K562 (cell line): ENCODE measurements around the gene IDH2. TPM values are rescaled to one million over a fixed set of nuclear protein-coding genes. Genes with fewer than 3 reads are reported as not detected.

ENCODE experiments used
- GABPB2 ChIP-seq: fragments of 250-450 bp; sonication (Bioruptor Pico); conservative IDR thresholded peaks from 2 replicates; pipeline ENCODE4 v1.5.1; 2021; ENCODE audit warnings: mild to moderate bottlenecking
- PHF8 ChIP-seq: fragments of 200-600 bp; sonication (generic); IDR thresholded peaks from 2 replicates; pipeline ENCODE4 v1.6.1; 2012; ENCODE audit warnings: mixed run types, mild to moderate bottlenecking, inconsistent platforms, low read length, moderate library complexity, borderline replicate concordance
- RFX5 ChIP-seq: IDR thresholded peaks from 2 replicates; pipeline ENCODE4 v1.6.1; 2011; ENCODE audit warnings: low read depth, mild to moderate bottlenecking, improper control_type of control experiment, low read length
- ZNF780A ChIP-seq: fragments of 250-450 bp; sonication (Bioruptor Pico); IDR thresholded peaks from 2 replicates; pipeline ENCODE4 v1.5.0; 2021; ENCODE audit warnings: mild to moderate bottlenecking
- ZSCAN32 ChIP-seq: fragments of 450-650 bp; formaldehyde crosslinking; IDR thresholded peaks from 2 replicates; pipeline ENCODE4 v1.4.0; 2020; ENCODE audit warnings: mild to moderate bottlenecking, moderate library complexity
- polyA plus RNA-seq, 8 experiments: library from polyadenylated mRNA; depleted of rRNA in 4 of 8; stranded (reverse) in 5 of 8; unstranded in 3 of 8; fragments of >200 nt; fragmentation: Nextera tagmentation in 2 of 8; fragmentation: Illumina TruSeq in 1 of 8; extraction: Ambion mirVana in 2 of 8; extraction: Trizol in 1 of 8; gene quantifications; 2 replicates each; pipeline versions ENCODE4 v1.2.1 to v1.2.3, GENCODE V29; 2011 to 2014; ENCODE audit warnings: inconsistent platforms in 1 of 8, missing spikeins in 1 of 8
- total RNA-seq, 7 experiments: library from RNA; depleted of rRNA in 6 of 7; stranded (reverse); fragments of >200 nt in 6 of 7; fragmentation: Illumina TruSeq in 2 of 7; extraction: Trizol in 2 of 7; gene quantifications; 2 replicates each; pipeline versions ENCODE4 v1.2.1 to v1.2.3, GENCODE V29; 2011 to 2021; ENCODE audit warnings: low replicate concordance in 1 of 7
- TF ChIP-seq, protein P1 (sequence below): fragments of 250-450 bp; sonication (Bioruptor Pico); IDR thresholded peaks from 2 replicates; pipeline ENCODE4 v1.4.0; 2020
- TF ChIP-seq, protein P2 (sequence below): fragments of 250-450 bp; sonication (Bioruptor Pico); IDR thresholded peaks from 2 replicates; pipeline ENCODE4 v1.5.0; 2020; ENCODE audit warnings: mild to moderate bottlenecking, borderline replicate concordance
- TF ChIP-seq, protein P3 (sequence below): sonication (generic); formaldehyde crosslinking; IDR thresholded peaks from 2 replicates; pipeline ENCODE4 v1.9.0; 2022; ENCODE audit warnings: mild to moderate bottlenecking, missing genetic modification reagents
- TF ChIP-seq, protein P4 (sequence below), 3 experiments: IDR thresholded peaks in 2 of 3; conservative IDR thresholded peaks in 1 of 3; 2 replicates each; pipeline ENCODE4 v1.5.1; 2011 to 2012; ENCODE audit warnings: low read length in 3 of 3, mild to moderate bottlenecking in 3 of 3, control low read depth in 2 of 3, improper control_type of control experiment in 1 of 3, inconsistent platforms in 1 of 3, low read depth in 1 of 3, mixed read lengths in 1 of 3, moderate library complexity in 1 of 3; ENCODE audit not compliant: insufficient read depth in 2 of 3
- TF ChIP-seq, protein P5 (sequence below): sonication (generic); formaldehyde crosslinking; IDR thresholded peaks from 2 replicates; pipeline ENCODE4 v1.5.0; 2020; ENCODE audit warnings: missing genetic modification reagents
- TF ChIP-seq, protein P6 (sequence below): fragments of 250-450 bp; sonication (Bioruptor Pico); IDR thresholded peaks from 2 replicates; pipeline ENCODE4 v1.5.0; 2021; ENCODE audit warnings: mild to moderate bottlenecking, moderate library complexity

The IDH2 gene
- total and polyA plus RNA-seq, 9 of the 15 experiments (the other 6 are each of a cell fraction or from before 2014, with no cell fraction given) = 0.70 to 99.9 (median 59.2) TPM

DNA sequence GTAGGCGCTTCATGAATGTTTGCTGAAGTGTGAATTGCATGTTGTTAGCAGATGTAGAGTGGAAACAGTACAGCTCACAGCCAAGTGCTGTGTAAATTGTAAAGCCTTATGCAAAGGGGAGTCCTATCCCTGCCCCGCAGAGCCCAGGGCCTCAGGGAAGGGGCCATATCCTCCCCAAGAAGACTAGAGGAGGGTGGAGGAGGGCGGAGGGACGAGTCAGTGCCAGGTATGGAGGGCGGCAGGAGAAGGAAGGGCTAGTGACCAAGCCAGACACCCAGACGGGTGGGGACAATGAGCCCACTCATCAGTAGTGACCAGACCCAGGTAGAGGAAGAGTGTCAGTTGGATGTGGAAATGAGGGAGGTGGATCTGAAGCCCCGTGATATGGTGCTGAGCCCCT, 56.0 kb downstream of the IDH2 start (continued):
- TF ChIP-seq, protein P1, sequence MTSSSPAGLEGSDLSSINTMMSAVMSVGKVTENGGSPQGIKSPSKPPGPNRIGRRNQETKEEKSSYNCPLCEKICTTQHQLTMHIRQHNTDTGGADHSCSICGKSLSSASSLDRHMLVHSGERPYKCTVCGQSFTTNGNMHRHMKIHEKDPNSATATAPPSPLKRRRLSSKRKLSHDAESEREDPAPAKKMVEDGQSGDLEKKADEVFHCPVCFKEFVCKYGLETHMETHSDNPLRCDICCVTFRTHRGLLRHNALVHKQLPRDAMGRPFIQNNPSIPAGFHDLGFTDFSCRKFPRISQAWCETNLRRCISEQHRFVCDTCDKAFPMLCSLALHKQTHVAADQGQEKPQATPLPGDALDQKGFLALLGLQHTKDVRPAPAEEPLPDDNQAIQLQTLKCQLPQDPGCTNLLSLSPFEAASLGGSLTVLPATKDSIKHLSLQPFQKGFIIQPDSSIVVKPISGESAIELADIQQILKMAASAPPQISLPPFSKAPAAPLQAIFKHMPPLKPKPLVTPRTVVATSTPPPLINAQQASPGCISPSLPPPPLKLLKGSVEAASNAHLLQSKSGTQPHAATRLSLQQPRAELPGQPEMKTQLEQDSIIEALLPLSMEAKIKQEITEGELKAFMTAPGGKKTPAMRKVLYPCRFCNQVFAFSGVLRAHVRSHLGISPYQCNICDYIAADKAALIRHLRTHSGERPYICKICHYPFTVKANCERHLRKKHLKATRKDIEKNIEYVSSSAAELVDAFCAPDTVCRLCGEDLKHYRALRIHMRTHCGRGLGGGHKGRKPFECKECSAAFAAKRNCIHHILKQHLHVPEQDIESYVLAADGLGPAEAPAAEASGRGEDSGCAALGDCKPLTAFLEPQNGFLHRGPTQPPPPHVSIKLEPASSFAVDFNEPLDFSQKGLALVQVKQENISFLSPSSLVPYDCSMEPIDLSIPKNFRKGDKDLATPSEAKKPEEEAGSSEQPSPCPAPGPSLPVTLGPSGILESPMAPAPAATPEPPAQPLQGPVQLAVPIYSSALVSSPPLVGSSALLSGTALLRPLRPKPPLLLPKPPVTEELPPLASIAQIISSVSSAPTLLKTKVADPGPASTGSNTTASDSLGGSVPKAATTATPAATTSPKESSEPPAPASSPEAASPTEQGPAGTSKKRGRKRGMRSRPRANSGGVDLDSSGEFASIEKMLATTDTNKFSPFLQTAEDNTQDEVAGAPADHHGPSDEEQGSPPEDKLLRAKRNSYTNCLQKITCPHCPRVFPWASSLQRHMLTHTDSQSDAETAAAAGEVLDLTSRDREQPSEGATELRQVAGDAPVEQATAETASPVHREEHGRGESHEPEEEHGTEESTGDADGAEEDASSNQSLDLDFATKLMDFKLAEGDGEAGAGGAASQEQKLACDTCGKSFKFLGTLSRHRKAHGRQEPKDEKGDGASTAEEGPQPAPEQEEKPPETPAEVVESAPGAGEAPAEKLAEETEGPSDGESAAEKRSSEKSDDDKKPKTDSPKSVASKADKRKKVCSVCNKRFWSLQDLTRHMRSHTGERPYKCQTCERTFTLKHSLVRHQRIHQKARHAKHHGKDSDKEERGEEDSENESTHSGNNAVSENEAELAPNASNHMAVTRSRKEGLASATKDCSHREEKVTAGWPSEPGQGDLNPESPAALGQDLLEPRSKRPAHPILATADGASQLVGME (CRISPR knock-in tag) = no peak
- TF ChIP-seq ZSCAN32 (CRISPR knock-in tag) (no peak), GABPB2 (CRISPR knock-in tag) (no peak), RFX5 (no peak), PHF8 (no peak), ZNF780A (CRISPR knock-in tag) (no peak)
- TF ChIP-seq, protein P2, sequence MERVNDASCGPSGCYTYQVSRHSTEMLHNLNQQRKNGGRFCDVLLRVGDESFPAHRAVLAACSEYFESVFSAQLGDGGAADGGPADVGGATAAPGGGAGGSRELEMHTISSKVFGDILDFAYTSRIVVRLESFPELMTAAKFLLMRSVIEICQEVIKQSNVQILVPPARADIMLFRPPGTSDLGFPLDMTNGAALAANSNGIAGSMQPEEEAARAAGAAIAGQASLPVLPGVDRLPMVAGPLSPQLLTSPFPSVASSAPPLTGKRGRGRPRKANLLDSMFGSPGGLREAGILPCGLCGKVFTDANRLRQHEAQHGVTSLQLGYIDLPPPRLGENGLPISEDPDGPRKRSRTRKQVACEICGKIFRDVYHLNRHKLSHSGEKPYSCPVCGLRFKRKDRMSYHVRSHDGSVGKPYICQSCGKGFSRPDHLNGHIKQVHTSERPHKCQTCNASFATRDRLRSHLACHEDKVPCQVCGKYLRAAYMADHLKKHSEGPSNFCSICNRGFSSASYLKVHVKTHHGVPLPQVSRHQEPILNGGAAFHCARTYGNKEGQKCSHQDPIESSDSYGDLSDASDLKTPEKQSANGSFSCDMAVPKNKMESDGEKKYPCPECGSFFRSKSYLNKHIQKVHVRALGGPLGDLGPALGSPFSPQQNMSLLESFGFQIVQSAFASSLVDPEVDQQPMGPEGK = no peak
- TF ChIP-seq, protein P3, sequence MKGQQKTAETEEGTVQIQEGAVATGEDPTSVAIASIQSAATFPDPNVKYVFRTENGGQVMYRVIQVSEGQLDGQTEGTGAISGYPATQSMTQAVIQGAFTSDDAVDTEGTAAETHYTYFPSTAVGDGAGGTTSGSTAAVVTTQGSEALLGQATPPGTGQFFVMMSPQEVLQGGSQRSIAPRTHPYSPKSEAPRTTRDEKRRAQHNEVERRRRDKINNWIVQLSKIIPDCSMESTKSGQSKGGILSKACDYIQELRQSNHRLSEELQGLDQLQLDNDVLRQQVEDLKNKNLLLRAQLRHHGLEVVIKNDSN (CRISPR knock-in tag) = no peak
- TF ChIP-seq, protein P4, sequence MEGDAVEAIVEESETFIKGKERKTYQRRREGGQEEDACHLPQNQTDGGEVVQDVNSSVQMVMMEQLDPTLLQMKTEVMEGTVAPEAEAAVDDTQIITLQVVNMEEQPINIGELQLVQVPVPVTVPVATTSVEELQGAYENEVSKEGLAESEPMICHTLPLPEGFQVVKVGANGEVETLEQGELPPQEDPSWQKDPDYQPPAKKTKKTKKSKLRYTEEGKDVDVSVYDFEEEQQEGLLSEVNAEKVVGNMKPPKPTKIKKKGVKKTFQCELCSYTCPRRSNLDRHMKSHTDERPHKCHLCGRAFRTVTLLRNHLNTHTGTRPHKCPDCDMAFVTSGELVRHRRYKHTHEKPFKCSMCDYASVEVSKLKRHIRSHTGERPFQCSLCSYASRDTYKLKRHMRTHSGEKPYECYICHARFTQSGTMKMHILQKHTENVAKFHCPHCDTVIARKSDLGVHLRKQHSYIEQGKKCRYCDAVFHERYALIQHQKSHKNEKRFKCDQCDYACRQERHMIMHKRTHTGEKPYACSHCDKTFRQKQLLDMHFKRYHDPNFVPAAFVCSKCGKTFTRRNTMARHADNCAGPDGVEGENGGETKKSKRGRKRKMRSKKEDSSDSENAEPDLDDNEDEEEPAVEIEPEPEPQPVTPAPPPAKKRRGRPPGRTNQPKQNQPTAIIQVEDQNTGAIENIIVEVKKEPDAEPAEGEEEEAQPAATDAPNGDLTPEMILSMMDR (IDR thresholded peaks at IDR 0.05 in 2 of 3, conservative IDR thresholded peaks at IDR 0.05 in 1 of 3; ENCODE audit: insufficient read depth in 2 of 3, low read depth in 1 of 3, low read length in 3 of 3) = no peak
- TF ChIP-seq, protein P5, sequence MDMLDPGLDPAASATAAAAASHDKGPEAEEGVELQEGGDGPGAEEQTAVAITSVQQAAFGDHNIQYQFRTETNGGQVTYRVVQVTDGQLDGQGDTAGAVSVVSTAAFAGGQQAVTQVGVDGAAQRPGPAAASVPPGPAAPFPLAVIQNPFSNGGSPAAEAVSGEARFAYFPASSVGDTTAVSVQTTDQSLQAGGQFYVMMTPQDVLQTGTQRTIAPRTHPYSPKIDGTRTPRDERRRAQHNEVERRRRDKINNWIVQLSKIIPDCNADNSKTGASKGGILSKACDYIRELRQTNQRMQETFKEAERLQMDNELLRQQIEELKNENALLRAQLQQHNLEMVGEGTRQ (CRISPR knock-in tag) = no peak
- TF ChIP-seq, protein P6, sequence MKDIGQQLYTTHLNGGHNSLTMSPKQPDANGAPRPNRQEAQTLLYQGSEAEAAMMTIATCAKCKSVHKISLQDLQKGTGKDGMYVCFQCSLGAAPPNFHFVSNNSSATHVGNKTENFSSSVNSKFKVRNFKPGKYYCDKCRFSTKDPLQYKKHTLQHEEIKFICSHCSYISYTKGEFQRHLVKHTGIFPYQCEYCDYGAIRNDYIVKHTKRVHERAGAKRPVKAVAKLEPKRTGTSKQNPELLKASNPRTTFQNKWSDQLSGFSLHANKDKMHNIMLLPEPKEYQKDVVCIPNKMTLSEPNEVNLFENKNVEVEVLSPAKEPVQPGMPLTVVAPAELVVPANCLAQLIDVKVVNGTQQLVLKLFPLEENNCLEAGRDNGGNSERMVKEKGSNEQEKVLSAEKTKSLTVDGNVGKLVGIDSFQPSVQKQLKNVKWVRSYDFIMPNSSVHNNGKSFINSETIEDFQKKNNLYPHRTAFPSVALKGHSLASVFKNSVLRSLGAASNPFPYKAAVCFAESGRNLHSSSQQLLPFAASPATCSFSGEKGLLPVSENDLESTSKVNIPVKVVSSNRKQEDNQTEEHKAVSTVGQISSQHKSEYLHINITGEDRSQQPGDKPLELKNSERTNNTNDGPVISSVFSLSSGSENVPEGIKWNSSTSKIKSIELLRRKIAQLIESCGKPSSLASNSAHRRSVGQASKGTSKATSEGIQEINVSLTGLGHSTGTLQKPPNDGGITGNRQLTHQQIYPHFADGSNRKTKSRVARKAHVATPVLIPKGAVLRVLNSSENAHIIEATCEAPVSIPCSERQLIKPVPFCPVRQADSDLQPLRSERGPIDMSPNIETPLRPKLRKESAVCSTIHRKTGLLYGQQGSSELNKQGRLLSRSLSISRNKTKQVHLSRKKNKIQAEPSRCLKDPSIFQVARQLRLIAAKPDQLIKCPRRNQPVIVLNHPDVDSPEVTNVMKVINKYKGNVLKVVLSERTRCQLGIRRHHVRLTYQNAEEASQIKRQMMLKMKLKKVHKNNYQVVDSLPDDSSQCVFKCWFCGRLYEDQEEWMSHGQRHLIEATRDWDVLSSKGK (CRISPR knock-in tag) = no peak
